MCF 10A (cell line): ENCODE results near the gene KDM3A. TPM values are rescaled to one million over a fixed set of nuclear protein-coding genes. Genes with fewer than 3 reads are reported as not detected.

ENCODE experiments used
- BruUV-seq: library from RNA; stranded (reverse); fragments of 400-500 nt; replicated peaks from 2 replicates; lab custom pipeline; 2021; lab: Mats Ljungman, UMichigan
- CTCF ChIA-PET: fragments of 300-600 bp; sonication (Branson Sonifier 250); formaldehyde crosslinking; extraction: SDS; loops from one replicate; lab custom pipeline; 2021; ENCODE audit warnings: antibody characterized with exemption, inconsistent platforms; lab: Yijun Ruan, JAX
- POLR2A ChIA-PET: fragments of 300-600, 350-650 bp; sonication (Branson Sonifier 250); formaldehyde crosslinking; extraction: SDS; loops from one replicate; lab custom pipeline; 2020; ENCODE audit warnings: antibody characterized with exemption, inconsistent platforms; lab: Yijun Ruan, JAX
- DNase-seq: peaks from one replicate; pipeline ENCODE4 v3.0.0-alpha.2; 2018; ENCODE audit not compliant: unreplicated experiment
- H3K27ac Mint-ChIP-seq: one replicate; pipeline ENCODE4 v1.8.0; 2022; ENCODE audit warnings: mild to moderate bottlenecking, low read depth, mixed read lengths; ENCODE audit not compliant: unreplicated experiment
- H3K27me3 Mint-ChIP-seq: one replicate; pipeline ENCODE4 v1.8.0; 2022; ENCODE audit warnings: mixed read lengths; ENCODE audit not compliant: insufficient read depth, unreplicated experiment
- H3K36me3 Mint-ChIP-seq: one replicate; pipeline ENCODE4 v1.8.0; 2022; ENCODE audit warnings: mild to moderate bottlenecking, moderate library complexity, mixed read lengths; ENCODE audit not compliant: insufficient read depth, unreplicated experiment
- H3K4me1 Mint-ChIP-seq: one replicate; pipeline ENCODE4 v1.8.0; 2022; ENCODE audit warnings: mixed read lengths; ENCODE audit not compliant: insufficient read depth, unreplicated experiment
- H3K4me3 Mint-ChIP-seq: one replicate; pipeline ENCODE4 v1.8.0; 2022; ENCODE audit warnings: mild to moderate bottlenecking, moderate library complexity, mixed read lengths; ENCODE audit not compliant: unreplicated experiment
- H3K9me3 Mint-ChIP-seq: one replicate; pipeline ENCODE4 v1.8.0; 2022; ENCODE audit warnings: mixed read lengths; ENCODE audit not compliant: unreplicated experiment
- CTCF ChIP-seq: fragments of 200-600 bp; IDR thresholded peaks from one replicate; pipeline ENCODE4 v1.8.0; 2022; ENCODE audit warnings: antibody characterized with exemption, mild to moderate bottlenecking; ENCODE audit not compliant: unreplicated experiment
- intact Hi-C: fragments of 100-400 bp; cut with micrococcal nuclease; formaldehyde crosslinking; loops from 2 replicates; pipeline ENCODE4 v1.14.1; 2022
- total RNA-seq: library from RNA; stranded (reverse); gene quantifications from 2 replicates; pipeline ENCODE4 v1.2.3, GENCODE V29; 2022

Gene KDM3A
- total RNA-seq, 1 experiment from 2014 or later, result 21.1 TPM

- ChIA-PET POLR2A (interaction anchor here (0.6 to 2.6 kb wide), 8 partner anchors 12 to 389 kb away, joined by 3 to 52 read pairs (median 5); partner anchors contain the start of genes KDM3A and MRPL35), CTCF (interaction anchor here (0.6 to 1.9 kb wide), 4 partner anchors 11 to 233 kb away, joined by 3 to 7 read pairs (median 3); no protein-coding TSS in a partner anchor)
- no peaks in the 10 kb centered on the region for H3K27me3 Mint-ChIP-seq
- peaks cover 89% of the 10 kb centered on the region for H3K36me3 Mint-ChIP-seq
- H3K27ac Mint-ChIP-seq, result peak overlapping the region; percentile 84
- no TSS peak for BruUV-seq
- no peak for TF ChIP-seq CTCF
- no peaks in the 10 kb centered on the region for H3K9me3 Mint-ChIP-seq
- DNase-seq, result no peak
- H3K4me1 Mint-ChIP-seq, result peaks cover 19% of the 10 kb centered on the region
- peak overlapping the region; percentile 44 for H3K4me3 Mint-ChIP-seq
- intact Hi-C loops, result no loop called here
Measured at GRCh38 chr2:86454238-86454637, 13.1 kb downstream of the KDM3A start.

GRCh38 chr2:86455181-86455580 lies 14.0 kb downstream of the KDM3A start:
- no peak overlapping the region for H3K27ac Mint-ChIP-seq
- no peak for DNase-seq
- ChIA-PET CTCF (interaction anchor here (0.6 to 1.9 kb wide), 4 partner anchors 21 to 234 kb away, joined by 3 to 7 read pairs (median 4); no protein-coding TSS in a partner anchor), POLR2A (interaction anchor here (0.6 to 2.6 kb wide), 6 partner anchors 13 to 390 kb away, joined by 3 to 52 read pairs (median 5); partner anchors contain the start of gene KDM3A)
- no peaks in the 10 kb centered on the region for H3K27me3 Mint-ChIP-seq
- H3K4me1 Mint-ChIP-seq, result peaks cover 19% of the 10 kb centered on the region
- TF ChIP-seq CTCF, result no peak
- no peak overlapping the region for H3K4me3 Mint-ChIP-seq
- intact Hi-C loops, result no loop called here
- H3K9me3 Mint-ChIP-seq, result no peaks in the 10 kb centered on the region
- no TSS peak for BruUV-seq
- peaks cover 89% of the 10 kb centered on the region for H3K36me3 Mint-ChIP-seq

- peaks cover 8% of the 10 kb centered on the region for H3K9me3 Mint-ChIP-seq
- H3K36me3 Mint-ChIP-seq, result peaks cover 94% of the 10 kb centered on the region
- DNase-seq, result no peak
- no TSS peak for BruUV-seq
- no peak for TF ChIP-seq CTCF
- H3K27ac Mint-ChIP-seq, result no peak overlapping the region
- no peak overlapping the region for H3K4me3 Mint-ChIP-seq
- CTCF ChIA-PET, result interaction anchor here (0.6 kb wide), 1 partner anchor 1289 kb away, joined by 3 read pairs; no protein-coding TSS in a partner anchor
- no peaks in the 10 kb centered on the region for H3K27me3 Mint-ChIP-seq
- POLR2A ChIA-PET, result interaction anchor here (0.9 kb wide), 1 partner anchor 11 kb away, joined by 3 read pairs; no protein-coding TSS in a partner anchor
- H3K4me1 Mint-ChIP-seq, result no peaks in the 10 kb centered on the region
- intact Hi-C loops, result no loop called here
Measured at GRCh38 chr2:86461042-86461743, 20.0 kb downstream of the KDM3A start.

- DNase-seq, result no peak
- Mint-ChIP-seq H3K27me3 (no peaks in the 10 kb centered on the region), H3K36me3 (peaks cover 85% of the 10 kb centered on the region), H3K9me3 (peaks cover 8% of the 10 kb centered on the region), H3K4me1 (no peaks in the 10 kb centered on the region), H3K4me3 (no peak overlapping the region), H3K27ac (no peak overlapping the region)
- no TSS peak for BruUV-seq
- TF ChIP-seq CTCF, result no peak
- ChIA-PET POLR2A (interaction anchor here (0.9 kb wide), 1 partner anchor 8 kb away, joined by 3 read pairs; no protein-coding TSS in a partner anchor), CTCF (interaction anchor here (1.1 kb wide), 1 partner anchor 10 kb away, joined by 3 read pairs; no protein-coding TSS in a partner anchor)
- intact Hi-C loops, result no loop called here
Measured at GRCh38 chr2:86464652-86465051, 23.5 kb downstream of the KDM3A start.
